Cardiac septum (tissue), 1 donor: ENCODE results near the gene TMEM259. TPM values are rescaled to one million over a fixed set of nuclear protein-coding genes. Genes with fewer than 3 reads are reported as not detected.

ENCODE experiments used
- DNase-seq: peaks from one replicate; pipeline ENCODE4 v3.0.0-alpha.2; 2020; ENCODE audit warnings: low spot score
- intact Hi-C: fragments of 100-400 bp; cut with DNase I; formaldehyde crosslinking; loops from one replicate; pipeline ENCODE4 v1.14.0; 2022
- total RNA-seq: library from RNA; stranded (reverse); fragmentation: NEBNext Ultra II Directional; extraction: Animal tissue kit (Norgen Biotek cat#: 25700); gene quantifications from one replicate; pipeline ENCODE4 v1.2.1, GENCODE V29; 2021
- donor health status: DM: no; HTN: no; CAD: no.

TMEM259 gene
- total RNA-seq, 1 donor from 2014 or later, result 125 TPM

DNA sequence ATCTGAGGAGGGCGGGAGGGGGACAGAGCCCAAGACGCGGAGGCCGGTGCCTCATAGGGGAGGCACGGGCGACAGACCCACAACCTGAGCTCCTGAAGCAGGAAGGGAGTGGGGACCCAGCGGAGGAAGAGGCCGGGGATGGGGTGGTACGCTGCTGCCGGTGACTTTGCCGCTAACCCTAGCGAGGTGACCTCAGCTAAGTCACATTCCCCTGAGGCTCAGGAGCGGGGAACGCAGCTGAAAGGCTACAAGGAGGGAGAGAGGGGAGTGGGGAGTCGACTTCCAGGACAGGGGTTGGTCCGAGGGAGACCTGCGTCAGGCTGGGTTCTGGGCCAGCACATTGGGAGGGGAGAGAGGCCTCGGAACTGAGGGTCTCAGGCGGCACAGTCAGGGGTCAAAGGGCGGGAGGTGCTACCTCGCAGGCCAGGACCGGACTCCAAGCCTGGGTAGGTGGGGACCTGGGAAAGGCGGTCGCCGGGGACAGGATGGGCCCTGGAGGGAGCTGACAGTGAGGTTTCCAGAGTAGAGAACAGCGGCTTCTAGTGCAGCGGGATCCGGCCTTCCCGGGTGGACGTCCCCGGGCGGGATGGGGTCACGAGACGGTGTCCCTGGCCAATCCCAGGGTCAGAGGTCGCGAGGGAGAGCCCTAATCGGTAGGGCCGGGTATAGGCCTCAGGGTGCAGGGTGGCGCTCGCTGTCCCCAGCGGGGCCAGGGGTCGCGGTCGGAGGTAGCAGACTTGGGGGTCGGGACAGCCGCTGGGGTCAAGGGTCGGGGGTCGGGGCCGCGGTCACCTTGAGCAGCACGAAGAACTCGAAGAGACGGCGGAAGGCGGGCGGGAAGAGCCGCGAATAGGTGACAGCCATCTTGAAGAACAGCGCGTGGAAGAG is 699 bp downstream of the TMEM259 start:
- no peak for DNase-seq
- intact Hi-C loops, result loop anchor here (2.0 kb wide), 1 partner anchor 83 kb away; the partner anchor contains the start of gene GPX4

DNA sequence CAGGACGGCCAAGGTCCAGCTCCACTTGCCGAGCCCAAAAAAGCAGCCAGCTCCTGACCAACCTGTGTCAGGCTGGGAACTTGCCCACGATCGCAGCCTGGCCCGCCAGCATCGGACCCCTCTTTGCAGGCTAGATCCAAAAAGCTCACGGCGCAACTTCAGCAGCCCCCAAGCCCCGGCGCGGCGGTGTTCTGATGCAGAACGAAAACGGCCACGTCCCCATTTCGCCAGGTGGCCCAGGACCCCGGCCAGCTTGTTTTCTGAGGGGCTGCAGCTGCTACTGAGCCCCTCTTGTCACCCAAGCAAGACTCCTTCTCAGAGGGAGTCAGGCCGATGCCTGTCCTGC is 1.3 kb downstream of the TMEM259 start:
- intact Hi-C loops, result no loop called here
- no peak for DNase-seq

DNA sequence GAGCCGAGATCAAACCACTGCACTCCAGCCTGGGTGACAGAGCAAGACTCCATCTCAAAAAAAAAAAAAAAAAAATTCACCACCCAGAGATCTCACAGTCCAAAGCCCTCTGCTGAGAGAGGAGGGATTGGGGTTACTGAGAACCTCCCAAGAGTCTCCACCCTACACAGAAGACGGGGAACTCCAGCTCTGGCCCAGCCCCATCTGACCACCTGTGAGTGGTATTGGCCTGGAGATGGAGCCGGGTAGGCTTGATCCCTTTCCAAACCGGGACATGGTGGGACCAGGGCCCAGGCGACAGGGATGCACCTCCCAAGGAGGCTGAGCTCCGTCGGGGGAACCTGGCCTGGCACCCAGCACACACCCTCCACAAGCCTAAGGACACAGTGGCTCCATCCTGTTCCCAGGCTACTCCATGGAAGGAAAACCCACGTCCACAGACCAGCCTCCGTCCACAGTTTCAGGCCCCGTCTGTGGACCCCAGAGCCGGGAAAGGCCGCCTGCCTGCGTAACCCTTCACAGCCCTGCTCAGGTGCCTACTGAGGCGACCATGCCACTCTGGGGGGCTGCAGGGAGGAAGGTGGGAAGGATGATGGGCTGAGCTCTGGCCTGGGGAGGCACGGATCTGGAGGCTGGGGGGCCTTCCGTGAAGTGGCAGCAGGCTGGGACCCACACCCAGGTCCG is 1.8 kb downstream of the TMEM259 start:
- intact Hi-C loops, result no loop called here
- DNase-seq, result no peak

DNA sequence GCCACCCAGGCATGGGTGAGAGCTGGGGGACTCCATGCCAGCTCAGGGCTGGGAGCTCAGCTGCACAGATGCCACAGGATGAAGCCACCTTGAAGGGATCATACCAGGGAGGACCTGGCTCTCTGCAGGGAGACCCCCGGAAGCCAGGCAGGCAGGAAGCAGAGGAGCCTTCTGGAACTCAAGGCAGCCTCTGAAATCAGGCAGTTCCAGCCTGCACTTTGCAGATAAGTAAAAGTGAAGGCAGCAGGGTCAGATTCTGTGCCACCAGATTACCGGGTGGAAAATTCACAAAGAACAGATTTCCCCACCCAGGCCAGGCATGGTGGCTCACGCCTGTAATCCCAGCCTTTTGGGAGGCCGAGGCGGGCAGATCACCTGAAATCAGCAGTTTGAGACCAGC is 2.5 kb downstream of the TMEM259 start:
- intact Hi-C loops, result no loop called here
- DNase-seq, result no peak

DNA sequence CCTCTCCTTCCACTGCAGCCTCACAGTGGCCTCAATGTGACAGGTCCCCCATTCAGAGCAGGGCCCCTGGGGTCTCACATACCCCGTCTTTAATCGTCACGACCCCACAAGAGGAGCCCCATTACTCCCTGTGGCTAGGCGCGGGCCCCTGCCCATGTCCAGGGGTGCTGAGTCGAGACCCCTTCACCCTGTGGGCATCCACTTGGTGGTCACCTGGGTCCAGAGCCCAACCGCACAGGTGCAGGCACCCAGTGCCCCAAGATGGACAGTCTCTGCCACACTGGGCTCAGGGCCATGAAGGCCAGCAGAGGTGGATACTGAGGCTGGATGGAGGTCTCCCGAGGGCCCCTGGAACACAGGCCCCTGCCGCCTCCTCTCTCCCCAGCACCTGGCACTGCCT is 3.0 kb downstream of the TMEM259 start:
- no peak for DNase-seq
- intact Hi-C loops, result no loop called here

DNA sequence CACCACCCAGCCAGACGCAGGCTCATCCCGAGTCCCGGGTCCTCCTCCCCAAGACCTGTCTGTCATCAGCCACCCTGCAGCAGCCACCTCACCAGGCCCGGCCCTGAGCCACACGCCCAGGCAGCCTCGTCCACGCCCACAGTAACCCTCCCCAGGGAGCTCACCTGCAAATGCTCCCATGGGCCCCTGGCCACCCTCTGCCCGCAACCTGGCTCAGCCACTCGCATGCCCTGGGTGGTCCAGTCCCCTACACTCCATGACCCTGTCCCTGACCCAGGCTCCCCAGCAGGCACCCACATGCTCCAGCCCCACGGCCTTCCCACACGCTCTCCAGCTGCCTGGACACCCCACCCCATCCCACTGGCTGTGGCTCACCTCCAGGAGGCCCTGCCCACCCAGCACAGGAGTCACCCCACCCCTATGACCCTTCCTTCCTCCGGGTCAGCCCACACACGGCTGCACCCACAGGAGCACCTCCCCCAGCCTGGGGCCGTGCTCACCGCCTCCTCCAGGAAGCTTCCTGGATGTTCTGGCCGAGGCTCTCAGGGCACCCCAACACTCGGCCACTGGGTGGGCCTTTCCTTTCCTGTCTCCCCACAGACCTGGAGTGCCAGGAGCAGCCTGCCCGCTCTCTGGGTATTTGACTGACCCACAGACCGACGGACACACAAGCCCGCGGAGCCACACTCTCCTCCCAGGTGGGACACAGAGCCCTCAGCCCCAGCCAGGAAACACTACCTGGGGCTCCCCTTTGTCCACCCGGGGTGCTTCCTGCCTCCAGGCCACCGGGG is 3.6 kb downstream of the TMEM259 start:
- intact Hi-C loops, result no loop called here
- DNase-seq, result no peak

DNA sequence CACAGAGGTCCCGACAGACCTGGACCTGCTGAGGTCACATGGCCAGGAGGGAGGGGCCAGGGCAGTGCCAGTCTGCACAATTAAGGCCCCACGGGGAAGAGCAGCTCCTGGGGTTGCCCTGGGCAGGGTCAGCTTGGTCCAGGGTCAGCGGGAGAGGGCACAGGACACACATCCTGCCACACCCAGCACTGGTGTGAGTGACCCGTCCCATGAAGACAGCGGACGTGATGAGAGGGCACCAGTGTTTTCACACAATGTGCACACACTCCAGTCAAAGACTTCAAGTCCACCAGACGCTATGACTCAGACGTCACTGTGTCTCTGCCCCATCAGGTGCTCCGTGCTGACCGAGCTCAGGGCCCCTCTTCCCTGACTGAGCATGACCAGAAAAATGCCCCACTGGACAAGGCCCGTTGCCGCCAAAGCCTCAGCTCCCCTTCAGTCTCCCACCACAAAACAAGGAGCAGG is 4.2 kb downstream of the TMEM259 start:
- intact Hi-C loops, result no loop called here
- DNase-seq, result no peak

DNA sequence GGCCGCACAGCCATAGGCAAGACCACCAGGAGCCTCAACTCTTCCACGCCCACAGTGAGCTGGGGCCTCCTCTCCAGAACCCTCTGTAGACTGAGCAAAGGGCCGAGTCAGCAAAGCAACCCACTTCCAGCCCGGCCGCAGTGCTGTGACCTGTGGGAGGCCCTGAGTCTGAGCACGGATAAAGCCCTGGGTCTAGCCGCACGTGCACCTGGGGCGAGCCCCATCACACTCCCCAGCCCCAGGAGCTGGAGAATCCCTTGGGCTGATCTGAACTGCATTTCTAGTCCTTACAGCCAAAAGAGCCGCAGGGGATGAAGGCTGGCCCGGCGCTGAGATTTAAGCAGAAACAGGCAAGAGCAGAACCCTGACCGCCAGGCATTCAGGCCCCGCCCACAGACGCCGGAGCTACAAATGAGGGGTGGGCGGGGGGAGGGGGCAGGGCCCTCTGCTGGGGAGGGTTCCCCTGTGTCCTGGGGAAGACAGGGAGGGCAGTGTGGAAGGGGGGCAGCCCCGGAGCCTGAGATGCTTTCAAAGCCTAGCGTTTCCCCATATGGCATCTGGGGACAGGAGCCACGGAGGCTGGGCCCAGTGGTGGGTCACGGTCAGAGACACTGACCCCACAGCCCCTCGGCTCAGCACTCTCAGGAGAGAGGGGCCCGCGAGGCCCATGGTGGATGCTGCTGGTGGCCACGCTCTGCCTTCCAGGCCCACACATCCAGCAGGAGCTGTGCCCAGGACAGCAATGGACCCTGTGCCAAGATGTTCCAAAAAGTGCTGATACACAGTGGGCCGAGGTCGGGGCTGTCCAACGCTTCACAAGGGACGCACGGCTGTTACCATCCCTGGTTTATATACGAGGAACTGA is 4.9 kb downstream of the TMEM259 start:
- intact Hi-C loops, result no loop called here
- no peak for DNase-seq

DNA sequence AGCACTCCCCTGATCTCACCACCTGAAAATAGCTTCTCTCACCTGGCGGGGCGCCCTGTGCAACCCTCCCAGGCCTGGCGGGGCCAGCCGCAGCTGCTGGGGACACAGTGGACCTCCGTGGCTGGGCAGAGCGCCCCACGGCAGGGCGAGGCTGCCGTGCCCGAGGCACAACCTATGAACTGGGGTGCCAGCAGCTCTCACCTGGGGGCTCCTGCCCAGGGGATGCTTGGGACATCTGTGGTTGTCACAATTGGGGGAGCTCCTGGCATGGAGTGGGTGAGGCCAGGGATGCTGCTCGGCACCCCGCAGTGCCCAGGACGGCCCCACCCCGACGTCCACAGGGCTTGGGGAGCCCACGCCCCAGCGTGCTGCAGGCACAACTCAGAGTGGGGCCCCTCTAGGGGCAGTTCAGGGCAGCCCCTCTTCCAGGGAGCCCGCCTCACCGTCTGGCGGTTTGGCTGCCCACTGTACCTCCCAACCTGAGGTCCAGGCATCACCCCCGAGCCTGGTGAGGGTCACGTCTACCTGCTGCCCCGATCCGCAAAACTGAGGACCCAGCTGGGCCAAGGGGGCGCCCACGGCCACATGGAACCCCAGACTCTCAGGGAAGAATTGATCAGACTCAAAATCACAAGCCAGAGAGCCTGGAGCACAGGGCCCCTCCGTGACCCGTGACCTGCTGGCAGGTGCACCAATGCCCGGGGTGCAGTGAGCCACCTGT is 5.7 kb downstream of the TMEM259 start:
- intact Hi-C loops, result no loop called here

DNA sequence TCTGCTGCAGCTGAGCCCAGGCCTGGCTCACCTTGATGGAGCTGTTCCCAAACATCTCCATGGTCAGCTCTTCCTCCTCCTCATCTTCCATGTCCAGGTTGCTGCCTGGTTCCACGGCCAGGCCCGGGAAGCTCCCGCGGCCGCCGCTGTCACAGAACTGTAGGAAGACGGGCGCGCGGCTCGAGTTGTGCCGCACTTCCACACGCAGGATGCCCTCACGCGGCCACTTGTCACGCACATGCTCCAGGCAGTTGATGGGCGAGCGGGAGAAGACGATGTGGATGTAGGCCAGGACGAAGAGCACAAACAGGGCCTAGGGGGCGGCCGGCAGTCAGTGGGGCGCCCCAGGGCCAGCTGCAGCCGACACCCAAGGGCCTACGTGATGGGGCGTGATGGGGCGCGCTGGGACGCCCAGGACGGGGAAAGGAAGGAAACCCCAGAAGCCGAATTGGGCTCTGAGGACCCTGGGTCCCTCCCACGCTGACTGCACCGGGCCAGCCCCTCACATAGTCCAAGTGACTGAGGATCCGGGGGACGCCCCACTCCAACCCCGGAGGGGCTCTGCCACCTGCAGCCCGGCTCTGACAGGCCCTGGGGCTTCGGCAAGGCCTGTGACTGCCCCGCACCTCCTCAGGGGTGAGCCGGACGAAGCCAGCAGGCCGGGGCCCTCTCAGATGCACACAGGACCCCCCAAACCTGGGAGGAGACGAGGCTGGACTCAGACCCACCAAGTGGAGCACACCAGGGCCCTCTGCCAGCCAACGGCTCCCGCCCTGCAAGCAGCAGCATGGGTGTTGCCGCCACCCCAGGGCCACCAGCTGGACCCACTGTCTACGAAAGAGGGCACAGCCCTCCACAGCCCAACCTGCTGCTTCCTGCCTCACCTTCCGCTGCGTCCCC is 6.5 kb downstream of the TMEM259 start:
- intact Hi-C loops, result no loop called here
- no peak for DNase-seq

More for the DNA sequence above, 5.7 kb downstream of the TMEM259 start:
- no peak for DNase-seq

DNA sequence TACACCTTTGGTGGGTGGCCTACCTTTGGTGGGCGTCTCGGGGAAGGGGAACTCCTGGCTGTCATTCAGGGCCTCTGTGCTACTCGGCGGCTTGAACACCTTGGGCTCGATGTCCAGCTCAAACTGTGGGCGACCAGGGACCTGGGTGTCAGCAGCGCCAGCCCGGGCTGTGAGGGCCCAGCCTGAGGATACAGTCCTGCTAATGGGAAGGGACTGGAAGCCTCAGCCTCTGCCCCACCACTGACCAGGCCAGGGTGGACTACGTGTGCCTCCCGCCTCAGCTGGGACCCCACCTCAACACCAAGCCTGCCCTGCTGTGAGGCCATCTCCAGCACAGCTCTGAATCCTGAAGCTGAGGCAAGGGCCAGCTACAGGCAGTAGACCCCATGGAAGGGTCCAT is 7.7 kb downstream of the TMEM259 start:
- intact Hi-C loops, result no loop called here
- DNase-seq, result no peak

DNA sequence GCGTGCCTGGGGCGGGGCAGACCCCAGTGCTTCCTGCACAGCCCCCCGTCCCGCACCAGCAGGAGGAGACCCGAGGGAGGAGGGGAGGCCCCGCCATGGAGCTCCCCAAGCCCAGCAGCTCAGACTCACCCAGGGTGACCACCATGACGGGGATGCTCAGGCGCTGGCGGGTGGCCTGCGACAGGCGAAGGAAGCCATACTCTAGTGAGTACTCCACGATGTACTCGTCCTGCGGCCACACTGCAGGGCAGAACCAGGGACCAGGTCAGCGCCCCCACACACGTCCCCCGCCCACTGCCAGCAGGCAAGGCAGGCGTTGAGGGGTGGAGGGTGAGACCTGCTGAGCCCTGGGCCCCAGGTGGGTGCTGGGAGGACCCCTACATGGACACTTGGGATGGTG is 8.6 kb downstream of the TMEM259 start:
- intact Hi-C loops, result no loop called here
- DNase-seq, result no peak

DNA sequence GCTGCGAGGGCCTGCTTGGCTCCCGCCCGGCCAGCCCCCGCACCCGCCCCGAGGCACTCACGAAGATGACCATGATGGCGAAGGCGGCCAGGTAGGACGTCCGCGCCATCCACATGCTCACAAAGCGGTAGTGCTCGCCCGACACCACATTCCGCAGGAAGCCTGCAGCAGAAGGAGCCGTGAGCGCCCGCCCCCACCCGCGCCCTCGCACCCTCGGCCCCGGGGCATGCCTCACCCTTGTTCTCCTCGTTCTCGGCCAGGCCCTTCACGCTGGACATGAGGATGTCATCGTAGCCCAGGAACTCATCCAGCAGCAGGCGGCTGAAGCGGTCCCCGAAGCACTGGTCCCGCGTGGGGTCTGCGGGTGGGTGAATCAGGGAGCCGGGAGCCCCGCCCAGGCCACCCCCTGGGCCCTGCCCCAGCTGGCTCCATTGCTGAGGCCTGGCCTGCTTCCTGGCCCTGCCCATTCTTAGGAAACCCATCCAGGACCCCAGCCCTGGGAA is 9.0 kb downstream of the TMEM259 start:
- intact Hi-C loops, result no loop called here
- DNase-seq, result no peak

DNA sequence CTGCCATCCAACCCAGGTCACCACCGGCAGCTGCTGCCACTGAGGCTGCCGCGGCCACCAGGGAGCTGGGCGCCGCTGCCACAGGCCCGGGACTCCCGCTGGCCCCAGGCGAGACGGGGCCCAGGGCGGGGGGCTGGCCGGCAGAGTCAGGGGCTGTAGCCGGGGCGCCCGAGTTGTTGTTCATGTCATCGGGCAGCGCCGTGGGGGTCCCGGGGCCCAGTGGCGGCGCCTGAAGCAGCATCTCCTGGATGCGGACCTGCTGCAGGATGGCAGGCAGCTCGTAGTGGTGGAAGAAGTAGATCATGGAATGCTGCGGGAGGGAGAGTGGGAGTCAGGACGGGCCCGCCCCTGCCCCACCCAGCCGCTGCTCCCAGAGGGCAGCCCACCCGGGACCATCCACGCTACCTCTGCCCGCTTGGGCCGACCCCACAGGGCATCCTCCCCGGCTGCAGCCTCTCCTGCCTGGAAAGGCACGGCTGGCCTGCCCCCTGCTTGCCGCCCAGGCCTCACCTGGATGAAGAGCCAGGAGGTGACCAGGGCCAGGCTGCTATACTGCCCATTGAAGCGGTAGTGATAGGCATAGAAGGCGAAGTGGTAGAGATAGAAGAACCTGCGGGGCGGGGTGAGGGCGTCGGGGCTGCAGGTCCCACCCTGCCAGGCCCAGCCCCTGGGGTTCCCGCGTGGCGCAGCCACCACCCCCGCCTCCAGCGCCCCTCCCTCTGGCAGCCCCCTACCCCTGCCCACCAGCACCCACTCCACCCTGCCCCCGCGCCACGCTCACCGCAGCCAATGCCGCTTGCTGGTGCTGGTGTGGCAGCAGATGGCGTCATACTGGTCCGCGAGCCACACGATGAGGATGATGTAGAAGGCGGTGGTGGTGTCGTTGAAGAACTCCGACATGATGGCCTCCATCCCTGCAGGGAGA is 10.1 kb downstream of the TMEM259 start:
- no peak for DNase-seq
- intact Hi-C loops, result no loop called here

DNA sequence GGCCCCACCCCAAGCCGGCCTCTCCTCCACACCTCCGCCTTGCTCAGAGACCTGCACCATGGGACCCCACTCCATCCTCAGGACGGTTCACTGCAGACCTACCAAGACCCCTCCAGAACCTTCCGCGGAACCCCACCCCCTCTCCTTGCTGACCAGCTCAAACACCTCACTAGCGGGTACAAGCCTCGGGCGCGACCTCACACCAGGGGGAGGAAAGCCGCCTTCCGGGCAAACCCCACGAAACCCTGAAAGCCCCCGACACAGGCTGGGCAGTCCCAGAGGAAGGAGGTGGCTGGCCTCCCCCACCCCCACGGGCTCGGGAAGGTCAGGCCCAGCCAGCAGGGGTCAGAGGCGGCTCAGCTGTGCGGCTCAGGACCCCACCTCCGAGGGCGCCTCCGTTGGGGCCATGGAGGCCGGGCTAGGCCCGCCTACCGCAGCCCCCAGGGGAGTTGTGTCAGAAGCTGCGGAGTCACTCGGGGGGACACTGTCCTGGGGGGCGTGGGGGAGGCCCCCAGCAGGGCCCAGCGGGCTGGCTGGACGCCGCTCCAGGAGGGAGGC is 10.9 kb downstream of the TMEM259 start:
- no peak for DNase-seq
- intact Hi-C loops, result no loop called here
